Measurements from ENCODE around the gene SUN2. TPM values are rescaled to one million over a fixed set of nuclear protein-coding genes. Genes with fewer than 3 reads are reported as not detected.

Gene SUN2
- total and polyA plus RNA-seq, 10 of the 15 experiments (the other 5 are each of a cell fraction or from before 2014, with no cell fraction given): 0.18 to 107 (median 35.9) TPM

DNA sequence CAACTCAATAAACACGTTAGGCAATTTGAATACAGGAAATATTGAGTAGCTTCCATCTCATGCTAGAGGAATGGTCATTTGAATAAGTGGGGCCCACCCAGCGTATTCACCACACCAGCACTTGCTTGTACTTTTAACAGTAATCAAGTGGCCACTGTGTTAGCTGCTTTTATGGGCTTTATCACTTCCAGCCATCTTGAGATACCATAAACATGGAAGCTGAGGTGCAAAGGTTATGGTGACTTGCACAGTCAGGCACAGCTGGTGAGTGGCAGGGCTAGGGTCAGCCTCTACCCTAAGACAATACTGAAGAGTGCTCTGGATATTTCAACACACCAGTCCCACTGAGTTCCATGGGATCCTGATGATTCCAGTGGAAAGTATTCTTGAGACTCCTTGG, 61.7 kb downstream of the SUN2 start:
- H4K20me1 ChIP-seq (ENCODE audit: control insufficient read depth, insufficient read depth): no peaks in the 10 kb centered on the region
- TF ChIP-seq, protein P1, sequence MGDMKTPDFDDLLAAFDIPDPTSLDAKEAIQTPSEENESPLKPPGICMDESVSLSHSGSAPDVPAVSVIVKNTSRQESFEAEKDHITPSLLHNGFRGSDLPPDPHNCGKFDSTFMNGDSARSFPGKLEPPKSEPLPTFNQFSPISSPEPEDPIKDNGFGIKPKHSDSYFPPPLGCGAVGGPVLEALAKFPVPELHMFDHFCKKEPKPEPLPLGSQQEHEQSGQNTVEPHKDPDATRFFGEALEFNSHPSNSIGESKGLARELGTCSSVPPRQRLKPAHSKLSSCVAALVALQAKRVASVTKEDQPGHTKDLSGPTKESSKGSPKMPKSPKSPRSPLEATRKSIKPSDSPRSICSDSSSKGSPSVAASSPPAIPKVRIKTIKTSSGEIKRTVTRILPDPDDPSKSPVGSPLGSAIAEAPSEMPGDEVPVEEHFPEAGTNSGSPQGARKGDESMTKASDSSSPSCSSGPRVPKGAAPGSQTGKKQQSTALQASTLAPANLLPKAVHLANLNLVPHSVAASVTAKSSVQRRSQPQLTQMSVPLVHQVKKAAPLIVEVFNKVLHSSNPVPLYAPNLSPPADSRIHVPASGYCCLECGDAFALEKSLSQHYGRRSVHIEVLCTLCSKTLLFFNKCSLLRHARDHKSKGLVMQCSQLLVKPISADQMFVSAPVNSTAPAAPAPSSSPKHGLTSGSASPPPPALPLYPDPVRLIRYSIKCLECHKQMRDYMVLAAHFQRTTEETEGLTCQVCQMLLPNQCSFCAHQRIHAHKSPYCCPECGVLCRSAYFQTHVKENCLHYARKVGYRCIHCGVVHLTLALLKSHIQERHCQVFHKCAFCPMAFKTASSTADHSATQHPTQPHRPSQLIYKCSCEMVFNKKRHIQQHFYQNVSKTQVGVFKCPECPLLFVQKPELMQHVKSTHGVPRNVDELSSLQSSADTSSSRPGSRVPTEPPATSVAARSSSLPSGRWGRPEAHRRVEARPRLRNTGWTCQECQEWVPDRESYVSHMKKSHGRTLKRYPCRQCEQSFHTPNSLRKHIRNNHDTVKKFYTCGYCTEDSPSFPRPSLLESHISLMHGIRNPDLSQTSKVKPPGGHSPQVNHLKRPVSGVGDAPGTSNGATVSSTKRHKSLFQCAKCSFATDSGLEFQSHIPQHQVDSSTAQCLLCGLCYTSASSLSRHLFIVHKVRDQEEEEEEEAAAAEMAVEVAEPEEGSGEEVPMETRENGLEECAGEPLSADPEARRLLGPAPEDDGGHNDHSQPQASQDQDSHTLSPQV (IDR thresholded peaks at IDR 0.05): no peak
- TF ChIP-seq SMAD1 (IDR thresholded peaks at IDR 0.05; ENCODE audit: low read depth, partially characterized antibody) (no peak), IRF4 (IDR thresholded peaks at IDR 0.05; ENCODE audit: low read depth, low read length) (no peak), WRNIP1 (IDR thresholded peaks at IDR 0.05; ENCODE audit: borderline replicate concordance, low read depth, low read length) (no peak), NBN (IDR thresholded peaks at IDR 0.05) (no peak), POLR2AphosphoS2 (IDR thresholded peaks at IDR 0.05; ENCODE audit: low read depth, low read length) (no peak), SREBF1 (IDR thresholded peaks at IDR 0.05; ENCODE audit: low read length) (no peak), MEF2A (IDR thresholded peaks at IDR 0.05; ENCODE audit: insufficient read depth, low read depth, low read length) (no peak)
- TF ChIP-seq, protein P2, sequence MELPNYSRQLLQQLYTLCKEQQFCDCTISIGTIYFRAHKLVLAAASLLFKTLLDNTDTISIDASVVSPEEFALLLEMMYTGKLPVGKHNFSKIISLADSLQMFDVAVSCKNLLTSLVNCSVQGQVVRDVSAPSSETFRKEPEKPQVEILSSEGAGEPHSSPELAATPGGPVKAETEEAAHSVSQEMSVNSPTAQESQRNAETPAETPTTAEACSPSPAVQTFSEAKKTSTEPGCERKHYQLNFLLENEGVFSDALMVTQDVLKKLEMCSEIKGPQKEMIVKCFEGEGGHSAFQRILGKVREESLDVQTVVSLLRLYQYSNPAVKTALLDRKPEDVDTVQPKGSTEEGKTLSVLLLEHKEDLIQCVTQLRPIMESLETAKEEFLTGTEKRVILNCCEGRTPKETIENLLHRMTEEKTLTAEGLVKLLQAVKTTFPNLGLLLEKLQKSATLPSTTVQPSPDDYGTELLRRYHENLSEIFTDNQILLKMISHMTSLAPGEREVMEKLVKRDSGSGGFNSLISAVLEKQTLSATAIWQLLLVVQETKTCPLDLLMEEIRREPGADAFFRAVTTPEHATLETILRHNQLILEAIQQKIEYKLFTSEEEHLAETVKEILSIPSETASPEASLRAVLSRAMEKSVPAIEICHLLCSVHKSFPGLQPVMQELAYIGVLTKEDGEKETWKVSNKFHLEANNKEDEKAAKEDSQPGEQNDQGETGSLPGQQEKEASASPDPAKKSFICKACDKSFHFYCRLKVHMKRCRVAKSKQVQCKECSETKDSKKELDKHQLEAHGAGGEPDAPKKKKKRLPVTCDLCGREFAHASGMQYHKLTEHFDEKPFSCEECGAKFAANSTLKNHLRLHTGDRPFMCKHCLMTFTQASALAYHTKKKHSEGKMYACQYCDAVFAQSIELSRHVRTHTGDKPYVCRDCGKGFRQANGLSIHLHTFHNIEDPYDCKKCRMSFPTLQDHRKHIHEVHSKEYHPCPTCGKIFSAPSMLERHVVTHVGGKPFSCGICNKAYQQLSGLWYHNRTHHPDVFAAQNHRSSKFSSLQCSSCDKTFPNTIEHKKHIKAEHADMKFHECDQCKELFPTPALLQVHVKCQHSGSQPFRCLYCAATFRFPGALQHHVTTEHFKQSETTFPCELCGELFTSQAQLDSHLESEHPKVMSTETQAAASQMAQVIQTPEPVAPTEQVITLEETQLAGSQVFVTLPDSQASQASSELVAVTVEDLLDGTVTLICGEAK (IDR thresholded peaks at IDR 0.05; ENCODE audit: borderline replicate concordance): no peak
- POLR2A ChIA-PET: interaction anchor here (1.2 to 4.5 kb wide), 2 partner anchors 9 to 11 kb away, joined by 5 to 25 read pairs; partner anchors contain the start of gene GTPBP1
- CTCF ChIA-PET: interaction anchor here (0.9 to 3.1 kb wide), 2 partner anchors 12 to 21 kb away, joined by 3 to 18 read pairs; partner anchors contain the start of gene TOMM22
- H3K27me3 ChIP-seq (replicated peaks in 1 of 2; ENCODE audit: control insufficient read depth in 2 of 2, insufficient read depth in 2 of 2, low read length in 1 of 2): no peaks in the 10 kb centered on the region
- H3K4me1 ChIP-seq (ENCODE audit: control insufficient read depth, insufficient read depth, low read length): peaks cover 4% of the 10 kb centered on the region
- H3K4me3 ChIP-seq: no peak overlapping the region
- no peak overlapping the region for H2AFZ ChIP-seq (ENCODE audit: control insufficient read depth, low read depth, low read length)
- peak; percentile 12 for ATAC-seq
- peaks cover 2 to 10% of the 10 kb centered on the region in 2 experiments; a peak in 2 of 4 replicates for H3K36me3 ChIP-seq (ENCODE audit: control insufficient read depth in 2 of 2, insufficient read depth in 2 of 2, low read length in 1 of 2)
- FAIRE-seq: no peak
- H3K9me3 ChIP-seq (replicated peaks; ENCODE audit: control insufficient read depth, insufficient read depth, low read length): no peaks in the 10 kb centered on the region
- no peak overlapping the region for H3K27ac ChIP-seq (ENCODE audit: control insufficient read depth, insufficient read depth)
- in situ Hi-C loops (cut with MboI) (no loop called here), intact Hi-C loops (cut with micrococcal nuclease; ENCODE audit: unreplicated experiment) (no loop called here)
- 0% methylated on average over 2 of the region's 2 CpGs for WGBS (ENCODE audit: insufficient coverage, insufficient replicate concordance, low lambda C conversion rate, missing lambda C conversion rate)
- no peak for DNase-seq (ENCODE audit: low read depth, low spot score)
- no peak overlapping the region for H3K9ac ChIP-seq (ENCODE audit: control insufficient read depth, insufficient read depth, low read length)
- SMC1A ChIA-PET (ENCODE audit: uncharacterized antibody, unreplicated experiment): interaction anchor here (7.6 kb wide), 1 partner anchor 14 kb away, joined by 54 read pairs; the partner anchor contains the start of gene GTPBP1
- H3K79me2 ChIP-seq (ENCODE audit: control insufficient read depth, insufficient read depth, low read length): peaks cover 40% of the 10 kb centered on the region
- RAD21 ChIA-PET (ENCODE audit: unreplicated experiment): interaction anchor here (0.6 to 1.2 kb wide), 2 partner anchors 12 to 13 kb away, joined by 3 read pairs; partner anchors contain the start of gene TOMM22
- no TSS peak for BruUV-seq (replicated peaks)
- 0 out of 2 replicates have a peak overlapping the region, but pooled peaks have one; percentile 15 for H3K4me2 ChIP-seq (ENCODE audit: control insufficient read depth, insufficient read depth)

All from GM12878 (cell line).